Measurements from ENCODE around the gene ING4.

DNA sequence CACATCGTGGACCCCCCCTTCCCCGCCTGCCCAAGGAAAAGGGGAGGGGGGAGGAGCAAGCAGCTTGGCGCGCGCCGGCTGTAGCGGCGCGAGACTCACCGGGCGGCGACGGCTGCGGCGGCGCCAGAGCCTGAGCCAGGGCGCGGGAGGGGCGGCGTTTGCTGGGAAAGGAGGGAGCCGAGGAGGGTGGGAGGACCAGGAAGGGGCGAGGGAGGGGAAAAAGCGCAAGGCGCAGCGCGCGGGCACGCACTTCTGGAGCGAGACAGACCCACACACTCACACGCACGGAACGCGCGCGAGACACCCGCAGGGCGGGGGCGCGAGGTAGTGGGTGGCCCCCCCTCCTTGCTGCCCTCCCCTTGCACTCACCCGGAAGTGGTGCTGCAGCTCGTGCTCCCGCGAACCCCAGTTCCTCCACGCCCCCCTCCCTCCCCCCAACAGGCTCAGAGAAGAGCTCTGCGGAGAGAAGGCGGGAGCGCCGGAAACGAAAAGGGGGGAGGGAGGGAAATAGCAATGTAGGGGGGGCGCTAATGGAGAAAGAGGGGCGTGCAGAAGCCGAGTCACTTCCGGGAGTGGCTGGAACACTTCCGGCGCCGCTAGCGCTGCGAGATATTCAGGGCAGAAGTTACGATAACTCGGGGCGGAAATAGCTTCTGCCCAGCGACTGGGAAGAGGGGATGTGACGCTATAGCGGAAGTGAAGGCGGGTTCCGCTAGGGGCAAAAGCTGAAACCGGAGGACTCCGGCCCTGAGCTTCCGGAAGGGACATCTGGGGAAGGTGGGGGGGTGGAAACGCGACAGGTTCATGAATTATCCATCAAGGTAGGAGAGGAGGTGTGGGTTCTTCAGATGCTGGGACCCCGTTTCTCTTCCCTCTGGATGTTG lies 26.3 kb upstream of the ING4 start, which contains the start of gene ZNF384:
- TF ChIP-seq POLR2A (IDR thresholded peaks at IDR 0.05) (peak; percentile 60 to 71), POLR2AphosphoS5 (IDR thresholded peaks at IDR 0.05) (peak; percentile 67), EP300 (IDR thresholded peaks at IDR 0.05) (no peak)
- TF ChIP-seq, protein P1, sequence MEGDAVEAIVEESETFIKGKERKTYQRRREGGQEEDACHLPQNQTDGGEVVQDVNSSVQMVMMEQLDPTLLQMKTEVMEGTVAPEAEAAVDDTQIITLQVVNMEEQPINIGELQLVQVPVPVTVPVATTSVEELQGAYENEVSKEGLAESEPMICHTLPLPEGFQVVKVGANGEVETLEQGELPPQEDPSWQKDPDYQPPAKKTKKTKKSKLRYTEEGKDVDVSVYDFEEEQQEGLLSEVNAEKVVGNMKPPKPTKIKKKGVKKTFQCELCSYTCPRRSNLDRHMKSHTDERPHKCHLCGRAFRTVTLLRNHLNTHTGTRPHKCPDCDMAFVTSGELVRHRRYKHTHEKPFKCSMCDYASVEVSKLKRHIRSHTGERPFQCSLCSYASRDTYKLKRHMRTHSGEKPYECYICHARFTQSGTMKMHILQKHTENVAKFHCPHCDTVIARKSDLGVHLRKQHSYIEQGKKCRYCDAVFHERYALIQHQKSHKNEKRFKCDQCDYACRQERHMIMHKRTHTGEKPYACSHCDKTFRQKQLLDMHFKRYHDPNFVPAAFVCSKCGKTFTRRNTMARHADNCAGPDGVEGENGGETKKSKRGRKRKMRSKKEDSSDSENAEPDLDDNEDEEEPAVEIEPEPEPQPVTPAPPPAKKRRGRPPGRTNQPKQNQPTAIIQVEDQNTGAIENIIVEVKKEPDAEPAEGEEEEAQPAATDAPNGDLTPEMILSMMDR (IDR thresholded peaks at IDR 0.05) = peak in 3 of 4 experiments; percentile 11 to 66 (median 59)
